SK-N-SH treated with all-trans-retinoic acid at 6 μM for 48 hours (cell line): Measurements from ENCODE around the gene KNCN.

Source experiments
- ATAC-seq: fragments of 200-7000 bp; cut with Tn5 transposase; 3 replicates; pipeline ENCODE4 v1.9.1; 2020; ENCODE audit warnings: mild to moderate bottlenecking, moderate library complexity
- ARNTL ChIP-seq: fragments of 450-650 bp; formaldehyde crosslinking; IDR thresholded peaks from 2 replicates; pipeline ENCODE4 v1.5.0; 2020; ENCODE audit warnings: low read depth, mild to moderate bottlenecking, moderate library complexity, borderline replicate concordance
- BACH2 ChIP-seq: fragments of 250-450 bp; sonication (Bioruptor Pico); IDR thresholded peaks from 2 replicates; pipeline ENCODE4 v1.9.0; 2021; ENCODE audit warnings: mild to moderate bottlenecking, borderline replicate concordance
- CREB5 ChIP-seq: fragments of 250-450 bp; sonication (Bioruptor Pico); IDR thresholded peaks from 2 replicates; pipeline ENCODE4 v1.5.1; 2020; ENCODE audit warnings: low read depth, mild to moderate bottlenecking, moderate library complexity
- CSDC2 ChIP-seq: fragments of 250-450 bp; sonication (Bioruptor Pico); IDR thresholded peaks from 2 replicates; pipeline ENCODE4 v1.5.0; 2020; ENCODE audit warnings: mild to moderate bottlenecking, moderate library complexity
- CSRNP3 ChIP-seq: fragments of 250-450 bp; sonication (Bioruptor Pico); IDR thresholded peaks from 2 replicates; pipeline ENCODE4 v1.5.1; 2021; ENCODE audit warnings: mild to moderate bottlenecking, moderate library complexity
- ESRRG ChIP-seq: fragments of 250-450 bp; sonication (Bioruptor Pico); IDR thresholded peaks from 2 replicates; pipeline ENCODE4 v1.6.1; 2021; ENCODE audit warnings: mild to moderate bottlenecking
- GLIS3 ChIP-seq: fragments of 250-450 bp; sonication (Bioruptor Pico); IDR thresholded peaks from 2 replicates; pipeline ENCODE4 v1.5.0; 2020; ENCODE audit warnings: mild to moderate bottlenecking, moderate library complexity
- ISL1 ChIP-seq: fragments of 250-450 bp; sonication (Bioruptor Pico); IDR thresholded peaks from 2 replicates; pipeline ENCODE4 v2.1.2; 2022; ENCODE audit warnings: mild to moderate bottlenecking, moderate library complexity
- PATZ1 ChIP-seq: fragments of 250-450 bp; sonication (Bioruptor Pico); IDR thresholded peaks from 2 replicates; pipeline ENCODE4 v1.8.0; 2020; ENCODE audit warnings: mild to moderate bottlenecking, moderate library complexity, borderline replicate concordance
- POU6F1 ChIP-seq: fragments of 250-450 bp; sonication (Bioruptor Pico); IDR thresholded peaks from 2 replicates; pipeline ENCODE4 v1.8.0; 2021; ENCODE audit warnings: low read depth, mild to moderate bottlenecking, moderate library complexity, borderline replicate concordance
- PPARA ChIP-seq: fragments of 250-450 bp; sonication (Bioruptor Pico); IDR thresholded peaks from 2 replicates; pipeline ENCODE4 v1.5.0; 2020; ENCODE audit warnings: mild to moderate bottlenecking, borderline replicate concordance
- SNAI2 ChIP-seq: fragments of 250-450 bp; sonication (Bioruptor Pico); IDR thresholded peaks from 2 replicates; pipeline ENCODE4 v1.5.0; 2020; ENCODE audit warnings: mild to moderate bottlenecking, moderate library complexity
- TCF4 ChIP-seq: fragments of 250-450 bp; sonication (Bioruptor Pico); IDR thresholded peaks from 2 replicates; pipeline ENCODE4 v1.8.0; 2021; ENCODE audit warnings: mild to moderate bottlenecking, moderate library complexity, borderline replicate concordance
- TOX ChIP-seq: fragments of 250-450 bp; sonication (Bioruptor Pico); IDR thresholded peaks from 2 replicates; pipeline ENCODE4 v1.8.0; 2021; ENCODE audit warnings: mild to moderate bottlenecking, moderate library complexity, borderline replicate concordance
- TSHZ2 ChIP-seq: fragments of 250-450 bp; sonication (Bioruptor Pico); IDR thresholded peaks from 2 replicates; pipeline ENCODE4 v1.5.0; 2020; ENCODE audit warnings: mild to moderate bottlenecking, moderate library complexity
- ZC3H10 ChIP-seq: fragments of 250-450 bp; sonication (Bioruptor Pico); IDR thresholded peaks from 2 replicates; pipeline ENCODE4 v1.5.1; 2021; ENCODE audit warnings: mild to moderate bottlenecking, moderate library complexity
- ZFP3 ChIP-seq: fragments of 250-450 bp; sonication (Bioruptor Pico); IDR thresholded peaks from 2 replicates; pipeline ENCODE4 v1.5.0; 2020; ENCODE audit warnings: mild to moderate bottlenecking, moderate library complexity
- ZFP30 ChIP-seq: fragments of 450-650 bp; formaldehyde crosslinking; IDR thresholded peaks from 2 replicates; pipeline ENCODE4 v1.5.0; 2022; ENCODE audit warnings: mild to moderate bottlenecking, moderate library complexity
- ZNF565 ChIP-seq: fragments of 450-650 bp; formaldehyde crosslinking; conservative IDR thresholded peaks from 2 replicates; pipeline ENCODE4 v1.5.0; 2020; ENCODE audit warnings: low read depth, mild to moderate bottlenecking, moderate library complexity
- ZNF70 ChIP-seq: fragments of 450-650 bp; formaldehyde crosslinking; IDR thresholded peaks from 2 replicates; pipeline ENCODE4 v1.5.0; 2020; ENCODE audit warnings: mild to moderate bottlenecking, moderate library complexity

KNCN gene

GRCh38 chr1:46547481-46548383 is 3.7 kb downstream of the KNCN start:
- peak; percentile 87 for ATAC-seq
- TF ChIP-seq PPARA: no peak
- TF ChIP-seq SNAI2 (CRISPR knock-in tag): no peak
- TF ChIP-seq ZNF70 (CRISPR knock-in tag): no peak
- TF ChIP-seq, all 23 proteins: peak for 0

GRCh38 chr1:46546210-46546609 is 5.2 kb downstream of the KNCN start:
- no peak for ATAC-seq
- TF ChIP-seq BACH2 (CRISPR knock-in tag) (no peak), ESRRG (CRISPR knock-in tag) (no peak), POU6F1 (CRISPR knock-in tag) (no peak)

GRCh38 chr1:46545784-46546183 is 5.7 kb downstream of the KNCN start:
- no peak for ATAC-seq
- TF ChIP-seq CSDC2 (CRISPR knock-in tag) (no peak), CREB5 (no peak), TOX (CRISPR knock-in tag) (no peak), ARNTL (no peak), CSRNP3 (CRISPR knock-in tag) (no peak), ISL1 (CRISPR knock-in tag) (no peak), TCF4 (no peak), ZFP30 (no peak), PATZ1 (CRISPR knock-in tag) (no peak), ESRRG (CRISPR knock-in tag) (no peak), ZNF565 (no peak), TSHZ2 (CRISPR knock-in tag) (no peak), ZC3H10 (no peak), ZFP3 (no peak), PPARA (no peak), GLIS3 (CRISPR knock-in tag) (no peak)
